ENCODE measurements around the gene SPATA32.

The SPATA32 gene

GRCh38 chr17:45246338-45246737, 15.6 kb downstream of the SPATA32 start:
- no peak for DNase-seq

DNA sequence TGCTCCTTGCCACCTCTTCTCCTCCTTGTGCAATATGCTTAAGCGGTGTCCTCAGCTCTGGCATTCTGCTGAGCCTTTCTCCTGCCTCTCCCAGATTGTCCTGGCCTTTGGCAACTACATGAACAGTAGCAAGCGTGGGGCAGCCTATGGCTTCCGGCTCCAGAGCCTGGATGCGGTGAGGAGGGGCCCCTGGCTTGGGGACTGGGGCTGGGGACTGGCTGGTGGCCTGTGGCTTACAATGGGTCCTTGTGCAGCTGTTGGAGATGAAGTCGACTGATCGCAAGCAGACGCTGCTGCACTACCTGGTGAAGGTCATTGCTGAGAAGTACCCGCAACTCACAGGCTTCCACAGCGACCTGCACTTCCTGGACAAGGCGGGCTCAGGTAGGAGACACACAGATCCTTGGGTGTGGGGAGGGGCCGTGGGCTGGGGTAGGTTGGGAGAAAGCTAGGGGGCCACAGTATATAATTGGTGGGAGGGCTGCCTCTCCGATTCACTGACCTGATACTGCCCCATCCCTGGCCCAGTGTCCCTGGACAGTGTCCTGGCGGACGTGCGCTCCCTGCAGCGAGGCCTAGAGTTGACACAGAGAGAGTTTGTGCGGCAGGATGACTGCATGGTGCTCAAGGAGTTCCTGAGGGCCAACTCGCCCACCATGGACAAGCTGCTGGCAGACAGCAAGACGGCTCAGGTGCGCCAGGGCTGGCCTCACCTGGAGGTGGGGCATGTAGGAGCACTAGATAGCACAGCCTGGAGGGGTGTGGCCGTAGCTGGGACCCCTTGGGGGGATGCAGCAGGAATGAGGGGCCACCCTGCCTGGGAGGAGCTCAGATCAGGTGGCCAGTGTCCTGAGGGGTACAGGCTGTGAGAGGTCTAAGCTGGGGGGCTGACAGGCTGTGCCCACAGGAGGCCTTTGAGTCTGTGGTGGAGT, 16.9 kb downstream of the SPATA32 start:
- no peak for DNase-seq

- DNase-seq, result no peak
These were observed 18.1 kb downstream of the SPATA32 start for GRCh38 chr17:45243750-45244149.

GRCh38 chr17:45242029-45242414, 19.9 kb downstream of the SPATA32 start:
- DNase-seq, result no peak

DNA sequence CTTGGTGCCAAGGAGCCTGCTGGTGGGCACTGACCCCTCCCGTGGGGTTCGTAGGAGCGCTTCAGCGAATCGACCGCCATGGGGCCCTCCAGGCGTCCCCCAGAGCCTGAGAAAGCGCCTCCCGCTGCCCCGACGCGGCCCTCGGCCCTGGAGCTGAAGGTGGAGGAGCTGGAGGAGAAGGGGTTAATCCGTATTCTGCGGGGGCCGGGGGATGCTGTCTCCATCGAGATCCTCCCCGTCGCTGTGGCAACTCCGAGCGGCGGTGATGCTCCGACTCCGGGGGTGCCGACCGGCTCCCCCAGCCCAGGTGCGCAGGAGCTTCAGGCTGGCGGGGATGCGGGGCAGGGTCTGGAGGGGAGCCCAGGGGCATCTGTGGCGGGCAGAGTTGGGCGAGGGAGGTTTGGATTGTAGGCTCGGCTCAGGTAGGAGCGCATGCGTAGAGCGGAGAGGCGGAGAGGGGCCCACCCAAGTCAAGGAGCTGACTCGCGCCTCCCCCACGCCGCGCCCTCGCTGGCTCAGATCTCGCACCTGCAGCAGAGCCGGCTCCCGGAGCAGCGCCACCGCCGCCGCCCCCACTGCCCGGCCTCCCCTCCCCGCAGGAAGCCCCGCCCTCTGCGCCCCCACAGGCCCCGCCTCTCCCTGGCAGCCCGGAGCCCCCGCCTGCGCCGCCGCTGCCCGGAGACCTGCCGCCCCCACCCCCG, 20.4 kb downstream of the SPATA32 start:
- no peak for DNase-seq

DNA sequence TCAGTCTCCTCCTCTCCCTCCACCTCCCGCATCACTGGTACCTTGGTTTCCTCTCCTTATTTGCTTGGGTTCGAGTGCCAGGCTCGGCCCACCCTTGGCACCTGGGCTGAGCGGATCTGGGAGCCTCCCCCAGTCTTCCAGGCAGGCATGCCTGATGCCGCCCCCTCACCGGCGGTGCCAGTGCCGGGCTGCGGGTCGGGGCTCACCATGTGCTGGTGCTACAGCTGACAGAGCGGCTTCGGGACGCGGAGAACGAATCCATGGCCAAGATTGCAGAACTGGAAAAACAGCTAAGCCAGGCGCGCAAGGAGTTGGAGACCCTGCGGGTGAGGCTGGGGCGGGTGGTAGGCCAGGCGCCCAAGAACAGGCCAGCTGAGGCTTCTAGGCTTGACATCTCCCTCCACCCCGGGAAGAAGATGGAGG, 21.0 kb downstream of the SPATA32 start:
- DNase-seq, result no peak

DNA sequence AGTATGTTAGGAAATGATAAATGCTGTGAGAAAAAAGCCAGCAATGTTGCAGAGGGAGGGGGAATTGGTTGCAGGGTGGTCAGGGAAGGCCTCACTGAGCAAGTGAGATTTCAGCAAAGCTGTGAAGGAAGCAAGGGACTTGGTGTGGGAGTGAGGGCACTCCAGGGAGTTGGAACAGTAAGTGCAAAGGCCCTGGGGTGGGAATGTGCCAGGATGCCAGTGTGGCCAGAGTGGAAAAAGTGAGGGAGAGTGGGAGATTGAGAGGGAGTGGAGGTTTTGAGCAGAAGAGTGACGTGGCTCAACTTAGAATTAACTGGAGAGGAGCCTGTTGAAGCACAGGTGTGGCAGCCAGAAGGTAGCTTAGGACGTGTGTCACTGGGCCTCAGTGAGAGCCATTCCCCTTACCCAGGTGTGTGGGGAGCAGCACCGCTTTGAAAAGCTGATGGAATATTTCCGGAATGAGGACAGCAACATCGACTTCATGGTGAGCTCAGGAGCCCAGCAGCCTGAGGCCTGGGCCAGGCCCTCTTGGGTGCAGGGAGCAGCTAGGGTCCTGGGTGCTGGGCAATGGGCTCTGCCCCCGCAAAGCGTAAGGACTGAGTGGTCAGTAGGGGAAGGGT, 23.6 kb downstream of the SPATA32 start:
- no peak for DNase-seq

DNA sequence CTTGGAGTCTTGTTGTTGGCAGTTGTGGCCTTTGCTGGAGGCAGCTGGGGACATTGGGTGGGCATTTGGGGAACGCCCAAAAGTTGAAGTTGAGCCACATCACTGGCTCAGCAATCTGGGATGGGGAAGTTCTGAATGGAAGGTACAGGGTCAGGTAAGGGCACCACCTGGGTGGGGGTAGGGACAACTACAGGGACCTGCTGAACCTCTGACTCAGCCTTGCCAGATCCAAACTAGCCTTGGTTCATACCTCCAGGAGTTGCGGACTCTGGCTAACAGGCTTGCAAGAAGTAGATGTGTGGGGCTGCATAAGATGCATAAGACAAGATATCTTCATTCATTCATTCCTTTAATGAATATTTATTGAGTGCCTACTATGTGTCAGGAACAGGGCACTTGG, 24.2 kb downstream of the SPATA32 start:
- no peak for DNase-seq

DNA sequence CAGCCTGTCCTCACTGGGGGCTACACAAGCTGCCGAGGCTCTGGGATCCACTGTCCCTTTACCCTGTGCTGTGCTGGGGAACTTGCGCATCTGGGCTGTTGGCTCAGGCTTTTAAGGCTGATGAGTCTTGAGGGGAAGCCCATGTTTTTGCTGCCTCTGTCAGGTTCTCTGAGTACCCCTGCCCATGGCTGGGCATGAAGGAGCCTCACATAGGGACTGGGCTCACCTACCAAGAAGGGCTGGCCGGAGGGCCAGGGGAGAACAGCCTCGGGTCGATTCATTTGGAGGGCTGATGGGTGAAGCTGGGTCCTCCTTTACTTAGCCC, 25.6 kb downstream of the SPATA32 start:
- DNase-seq, result no peak

GRCh38 chr17:45235416-45236281, 26.2 kb downstream of the SPATA32 start:
- peak; percentile 80 for DNase-seq

GRCh38 chr17:45234641-45235415, 27.1 kb downstream of the SPATA32 start:
- DNase-seq, result peak; percentile 65

DNA sequence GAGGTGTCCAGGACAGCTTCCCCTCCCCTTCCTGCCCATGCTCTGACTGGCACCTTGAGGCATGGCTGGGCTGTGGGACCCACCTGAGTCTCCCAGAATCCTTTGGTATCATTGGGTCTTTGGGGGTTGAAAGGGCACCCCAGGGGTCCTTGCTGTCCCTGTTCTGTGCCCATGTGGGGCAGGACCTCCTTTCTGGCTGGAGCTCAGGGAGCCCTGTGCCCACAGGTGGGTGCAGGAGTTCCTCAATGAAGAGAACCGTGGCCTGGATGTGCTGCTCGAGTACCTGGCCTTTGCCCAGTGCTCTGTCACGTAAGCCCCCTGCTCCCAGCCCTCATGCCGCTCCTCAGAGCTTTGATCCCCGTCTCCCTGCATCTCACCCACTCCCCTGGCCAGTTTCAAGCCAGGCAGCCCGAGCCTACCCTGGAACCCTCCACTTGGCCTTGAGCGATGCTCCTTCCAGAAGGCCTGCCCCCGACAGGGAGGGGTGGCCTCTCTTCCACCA, 28.4 kb downstream of the SPATA32 start:
- no peak for DNase-seq

- DNase-seq, result no peak
These were observed 29.1 kb downstream of the SPATA32 start for GRCh38 chr17:45232514-45233422.

- DNase-seq, result peak; percentile 52
These were observed 30.3 kb downstream of the SPATA32 start for GRCh38 chr17:45231481-45232116.

GRCh38 chr17:45230787-45231480, 31.0 kb downstream of the SPATA32 start:
- peak; percentile 22 for DNase-seq

DNA sequence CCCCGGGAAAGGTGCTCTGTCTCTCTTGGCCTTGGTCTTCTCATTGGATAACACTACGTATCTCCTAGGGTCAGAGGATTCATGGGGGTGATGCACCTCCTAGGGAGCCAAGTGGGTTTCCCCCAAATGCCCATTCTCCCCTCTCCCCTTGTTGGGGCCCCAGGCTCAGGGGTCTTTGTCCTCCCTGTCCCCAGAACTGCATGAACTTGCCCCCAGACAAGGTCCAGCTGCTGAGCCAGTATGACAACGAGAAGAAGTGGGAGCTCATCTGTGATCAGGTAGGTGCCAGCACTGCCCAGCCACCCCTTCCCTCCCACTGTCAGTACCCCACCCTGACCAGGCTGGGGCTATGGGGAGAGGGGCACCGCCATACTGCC, 31.5 kb downstream of the SPATA32 start:
- peak; percentile 29 for DNase-seq

GRCh38 chr17:45229681-45230409, 32.0 kb downstream of the SPATA32 start:
- no peak for DNase-seq

GRCh38 chr17:45228763-45229539, 32.9 kb downstream of the SPATA32 start:
- DNase-seq, result peak; percentile 91
